ENCODE data around the gene APBB2. TPM values are rescaled to one million over a fixed set of nuclear protein-coding genes. Genes with fewer than 3 reads are reported as not detected.

The APBB2 gene
- total and polyA plus RNA-seq, 8 donors: 4.7 to 55.4 (median 23.1) TPM

GRCh38 chr4:40874901-40875300 lies 339.4 kb downstream of the APBB2 start:
- no peak overlapping the region for H3K4me3 ChIP-seq
- H3K36me3 ChIP-seq: peaks cover 1 to 45% (median 3%) of the 10 kb centered on the region in 4 donors
- TF ChIP-seq CTCF (IDR thresholded peaks at IDR 0.05) (no peak), POLR2AphosphoS5 (IDR thresholded peaks at IDR 0.05) (no peak), POLR2A (IDR thresholded peaks at IDR 0.05) (no peak), EP300 (IDR thresholded peaks at IDR 0.05) (no peak)
- intact Hi-C loops (cut with DNase I; ENCODE audit: low total_unique reads): no loop called here
- DNase-seq: no peak
- H3K9me3 ChIP-seq: no peaks in the 10 kb centered on the region
- no peaks in the 10 kb centered on the region for H3K27me3 ChIP-seq
- no peaks in the 10 kb centered on the region for H3K4me1 ChIP-seq
- no peak overlapping the region for H3K27ac ChIP-seq
- WGBS, 5 donors: 64 to 70% (median 66%) methylated on average over 3 of the region's 3 CpGs

GRCh38 chr4:40874331-40874730 lies 340.0 kb downstream of the APBB2 start:
- no peak overlapping the region for H3K27ac ChIP-seq
- H3K4me1 ChIP-seq: no peaks in the 10 kb centered on the region
- peaks cover 0 to 42% (median 0%) of the 10 kb centered on the region in 4 donors for H3K36me3 ChIP-seq
- intact Hi-C loops (cut with DNase I; ENCODE audit: low total_unique reads): no loop called here
- H3K4me3 ChIP-seq: no peak overlapping the region
- H3K27me3 ChIP-seq: no peaks in the 10 kb centered on the region
- no peak for DNase-seq
- no peak for TF ChIP-seq EP300 (IDR thresholded peaks at IDR 0.05)
- TF ChIP-seq POLR2AphosphoS5 (IDR thresholded peaks at IDR 0.05): no peak
- no peak for TF ChIP-seq CTCF (IDR thresholded peaks at IDR 0.05)
- TF ChIP-seq POLR2A (IDR thresholded peaks at IDR 0.05): no peak
- 86 to 90% (median 88%) methylated on average over 7 of the region's 7 CpGs for WGBS, 5 donors
- H3K9me3 ChIP-seq: no peaks in the 10 kb centered on the region

GRCh38 chr4:40871695-40872250 lies 342.6 kb downstream of the APBB2 start:
- no peaks in the 10 kb centered on the region for H3K9me3 ChIP-seq
- peaks cover 0 to 26% (median 2%) of the 10 kb centered on the region in 4 donors for H3K36me3 ChIP-seq
- intact Hi-C loops (cut with DNase I; ENCODE audit: low total_unique reads): no loop called here
- no peak for DNase-seq
- H3K27ac ChIP-seq: no peak overlapping the region
- TF ChIP-seq POLR2A (IDR thresholded peaks at IDR 0.05) (no peak), EP300 (IDR thresholded peaks at IDR 0.05) (no peak), POLR2AphosphoS5 (IDR thresholded peaks at IDR 0.05) (no peak), CTCF (IDR thresholded peaks at IDR 0.05) (no peak)
- no peaks in the 10 kb centered on the region for H3K27me3 ChIP-seq
- WGBS, 5 donors: 94 to 98% (median 97%) methylated on average over 7 of the region's 7 CpGs
- no peaks in the 10 kb centered on the region for H3K4me1 ChIP-seq
- no peak overlapping the region for H3K4me3 ChIP-seq

GRCh38 chr4:40870150-40870549 lies 344.2 kb downstream of the APBB2 start:
- no peak for DNase-seq
- no peaks in the 10 kb centered on the region for H3K9me3 ChIP-seq
- H3K27ac ChIP-seq: no peak overlapping the region
- no peaks in the 10 kb centered on the region for H3K4me1 ChIP-seq
- intact Hi-C loops (cut with DNase I; ENCODE audit: low total_unique reads): no loop called here
- no peaks in the 10 kb centered on the region for H3K27me3 ChIP-seq
- TF ChIP-seq CTCF (IDR thresholded peaks at IDR 0.05) (no peak), POLR2AphosphoS5 (IDR thresholded peaks at IDR 0.05) (no peak), POLR2A (IDR thresholded peaks at IDR 0.05) (no peak), EP300 (IDR thresholded peaks at IDR 0.05) (no peak)
- peaks cover 0 to 17% (median 2%) of the 10 kb centered on the region in 4 donors for H3K36me3 ChIP-seq
- no peak overlapping the region for H3K4me3 ChIP-seq
- 68 to 89% (median 83%) methylated on average over 3 to 4 of the region's 4 CpGs for WGBS, 5 donors
